ENCODE results near the gene LRCH3.
"Not testable (repeated sequence)": the region's sequence is repeated elsewhere in the genome, so short reads cannot be mapped to it uniquely, and the experiment has no call there.

LRCH3 gene

GRCh38 chr3:197881970-197882338 is 90.9 kb downstream of the LRCH3 start:
- in situ Hi-C loops (cut with MboI; ENCODE audit: low sequenced_read_pairs), result no loop called here

GRCh38 chr3:197882586-197882985 is 91.5 kb downstream of the LRCH3 start:
- in situ Hi-C loops (cut with MboI; ENCODE audit: low sequenced_read_pairs), result no loop called here

- in situ Hi-C loops (cut with MboI; ENCODE audit: low sequenced_read_pairs), result no loop called here
Observed at GRCh38 chr3:197883541-197883940, 92.5 kb downstream of the LRCH3 start.

GRCh38 chr3:197884330-197884729 is 93.3 kb downstream of the LRCH3 start:
- in situ Hi-C loops (cut with MboI; ENCODE audit: low sequenced_read_pairs), result not testable (repeated sequence)

GRCh38 chr3:197886052-197886451 is 95.0 kb downstream of the LRCH3 start:
- in situ Hi-C loops (cut with MboI; ENCODE audit: low sequenced_read_pairs), result not testable (repeated sequence)

- in situ Hi-C loops (cut with MboI; ENCODE audit: low sequenced_read_pairs), result not testable (repeated sequence)
Observed at GRCh38 chr3:197887430-197888053, 96.5 kb downstream of the LRCH3 start.

- in situ Hi-C loops (cut with MboI; ENCODE audit: low sequenced_read_pairs), result no loop called here
Observed at GRCh38 chr3:197888511-197888910, 97.5 kb downstream of the LRCH3 start.

- in situ Hi-C loops (cut with MboI; ENCODE audit: low sequenced_read_pairs), result no loop called here
Observed at GRCh38 chr3:197889204-197889930, 98.3 kb downstream of the LRCH3 start.

GRCh38 chr3:197890693-197891092 is 99.6 kb downstream of the LRCH3 start:
- in situ Hi-C loops (cut with MboI; ENCODE audit: low sequenced_read_pairs), result no loop called here

- in situ Hi-C loops (cut with MboI; ENCODE audit: low sequenced_read_pairs), result no loop called here
Observed at GRCh38 chr3:197892162-197892561, 101.1 kb downstream of the LRCH3 start.

GRCh38 chr3:197896421-197896820 is 105.4 kb downstream of the LRCH3 start:
- in situ Hi-C loops (cut with MboI; ENCODE audit: low sequenced_read_pairs), result no loop called here

GRCh38 chr3:197899833-197900478 is 108.9 kb downstream of the LRCH3 start:
- in situ Hi-C loops (cut with MboI; ENCODE audit: low sequenced_read_pairs), result no loop called here

GRCh38 chr3:197901626-197902025 is 110.6 kb downstream of the LRCH3 start:
- in situ Hi-C loops (cut with MboI; ENCODE audit: low sequenced_read_pairs), result no loop called here

GRCh38 chr3:197906023-197906849 is 115.2 kb downstream of the LRCH3 start:
- in situ Hi-C loops (cut with MboI; ENCODE audit: low sequenced_read_pairs), result no loop called here

GRCh38 chr3:197906850-197907187 is 115.8 kb downstream of the LRCH3 start:
- in situ Hi-C loops (cut with MboI; ENCODE audit: low sequenced_read_pairs), result no loop called here

GRCh38 chr3:197907196-197907595 is 116.1 kb downstream of the LRCH3 start:
- in situ Hi-C loops (cut with MboI; ENCODE audit: low sequenced_read_pairs), result no loop called here

- in situ Hi-C loops (cut with MboI; ENCODE audit: low sequenced_read_pairs), result not testable (repeated sequence)
Observed at GRCh38 chr3:197908550-197908949, 117.5 kb downstream of the LRCH3 start.

- in situ Hi-C loops (cut with MboI; ENCODE audit: low sequenced_read_pairs), result no loop called here
Observed at GRCh38 chr3:197908957-197909701, 118.1 kb downstream of the LRCH3 start.

- in situ Hi-C loops (cut with MboI; ENCODE audit: low sequenced_read_pairs), result no loop called here
Observed at GRCh38 chr3:197912741-197913476, 121.9 kb downstream of the LRCH3 start.
